ENCODE data around the gene PHLDB3.
"Not testable (repeated sequence)": the region's sequence is repeated elsewhere in the genome, so short reads cannot be mapped to it uniquely, and the experiment has no call there.

Gene PHLDB3

GRCh38 chr19:43439032-43439708 lies 65.4 kb downstream of the PHLDB3 start:
- no peak for DNase-seq

- no peak for DNase-seq
These were observed 66.1 kb downstream of the PHLDB3 start for GRCh38 chr19:43438291-43439031.

DNA sequence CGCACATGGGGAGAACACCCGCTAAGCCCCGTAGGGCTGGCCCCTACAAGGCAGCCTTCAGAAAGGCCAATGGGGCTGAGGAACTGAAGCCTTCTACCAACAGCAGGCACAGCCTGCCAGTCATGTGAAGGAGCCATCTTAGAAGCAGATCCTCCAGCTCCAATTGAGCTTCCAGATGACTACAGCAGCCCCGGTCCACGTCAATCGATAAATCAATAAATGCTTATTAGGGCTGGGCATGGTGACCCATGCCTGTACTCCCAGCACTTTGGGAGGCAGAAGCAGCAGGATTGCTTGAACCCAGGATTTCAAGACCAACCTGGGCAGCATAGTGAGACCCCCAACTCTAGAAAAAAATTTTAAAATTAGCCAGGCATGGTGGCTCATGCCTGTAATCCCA lies 66.8 kb downstream of the PHLDB3 start:
- DNase-seq: no peak

GRCh38 chr19:43437284-43437683 lies 67.3 kb downstream of the PHLDB3 start:
- not testable (repeated sequence) for DNase-seq

DNA sequence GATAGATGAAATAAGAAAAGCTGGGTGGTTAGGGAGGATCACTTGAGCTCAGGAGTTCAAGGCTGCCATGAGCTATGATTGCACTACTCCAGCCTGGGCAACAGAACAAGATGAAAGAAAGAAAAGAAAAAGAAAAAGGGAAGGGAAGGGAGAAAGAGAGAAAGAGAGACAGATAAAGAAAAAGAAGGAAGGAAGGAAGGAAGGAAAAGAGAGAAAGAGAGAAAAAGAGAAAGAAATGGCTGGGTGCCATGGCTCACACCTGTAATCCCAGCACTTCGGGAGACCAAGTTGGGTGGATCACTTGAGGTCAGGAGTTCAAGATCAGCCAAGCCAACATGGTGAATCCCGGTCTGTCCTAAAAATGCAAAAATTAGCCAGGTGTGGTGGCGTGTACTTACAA lies 68.8 kb downstream of the PHLDB3 start:
- DNase-seq: no peak

- DNase-seq: no peak
These were observed 70.9 kb downstream of the PHLDB3 start for GRCh38 chr19:43433689-43434088.

GRCh38 chr19:43433358-43433673 lies 71.2 kb downstream of the PHLDB3 start:
- no peak for DNase-seq

DNA sequence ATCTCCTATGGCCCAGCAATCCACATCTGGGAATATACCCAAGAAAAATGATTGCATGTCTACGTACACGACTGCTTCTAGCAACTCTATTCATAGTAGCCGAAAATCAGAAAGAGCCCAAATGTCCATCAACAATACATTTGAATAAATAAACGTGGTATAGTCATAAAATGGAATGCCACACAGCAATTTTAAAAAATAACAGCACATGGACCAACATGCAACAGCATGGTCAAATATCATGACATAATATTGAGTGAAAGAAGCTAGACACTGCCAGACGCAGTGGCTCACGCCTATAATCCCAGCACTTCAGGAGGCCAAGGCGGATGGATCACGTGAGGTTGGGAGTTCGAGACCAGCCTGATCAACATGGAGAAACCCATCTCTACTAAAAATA lies 73.6 kb downstream of the PHLDB3 start:
- DNase-seq: no peak

GRCh38 chr19:43430142-43430710 lies 74.3 kb downstream of the PHLDB3 start:
- DNase-seq: no peak

- no peak for DNase-seq
These were observed 75.2 kb downstream of the PHLDB3 start for GRCh38 chr19:43429395-43429794.

DNA sequence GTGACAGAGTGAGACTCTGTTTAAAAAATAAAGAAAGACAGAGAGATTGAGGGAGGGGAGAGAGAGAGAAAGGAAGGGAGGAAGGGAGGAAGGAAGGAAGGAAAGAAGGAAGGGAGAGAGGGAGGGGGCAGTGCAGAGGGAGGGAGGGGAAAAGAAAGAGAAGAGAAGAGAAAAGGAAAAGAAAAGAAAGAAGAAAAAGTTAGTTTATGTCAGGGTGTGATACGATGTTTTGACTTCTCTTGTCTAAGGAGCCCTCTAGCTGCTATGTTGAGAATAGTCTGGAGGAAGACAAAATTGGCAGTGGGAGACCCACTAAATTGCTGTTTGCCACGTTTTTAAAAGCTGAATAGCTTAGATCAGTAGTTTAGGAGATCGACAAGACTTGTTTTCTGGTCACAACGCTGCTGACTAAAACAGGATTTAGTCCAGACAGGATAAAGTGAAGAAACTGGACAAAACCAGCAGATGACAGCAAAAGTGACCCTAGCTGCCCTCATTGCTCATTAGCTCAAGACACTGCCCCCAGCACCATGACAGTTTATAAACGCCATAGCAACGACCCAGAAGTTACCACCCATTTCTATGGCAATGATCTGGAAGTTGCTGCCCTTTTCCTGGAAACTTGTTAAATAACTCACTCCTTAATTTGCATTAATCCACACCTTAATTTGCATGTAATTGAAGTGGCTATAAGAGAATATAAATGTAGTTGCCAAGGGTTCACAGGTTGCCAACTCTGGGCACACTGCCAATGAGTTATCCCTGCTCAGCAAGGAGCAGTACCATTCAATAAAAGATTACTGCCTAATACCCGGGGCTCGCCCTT lies 78.8 kb downstream of the PHLDB3 start:
- no peak for DNase-seq

Data from stimulated activated CD4-positive, alpha-beta T cell treated with anti-CD3 and anti-CD28 coated beads, Interleukin-2, amount 100 ng/mL, for 48 hours (primary cell).